ENCODE measurements around the gene MEX3D. TPM values are rescaled to one million over a fixed set of nuclear protein-coding genes. Genes with fewer than 3 reads are reported as not detected.

MEX3D gene
- total RNA-seq, 6 experiments from 2014 or later = 6.7 to 16.6 (median 10.3) TPM

DNA sequence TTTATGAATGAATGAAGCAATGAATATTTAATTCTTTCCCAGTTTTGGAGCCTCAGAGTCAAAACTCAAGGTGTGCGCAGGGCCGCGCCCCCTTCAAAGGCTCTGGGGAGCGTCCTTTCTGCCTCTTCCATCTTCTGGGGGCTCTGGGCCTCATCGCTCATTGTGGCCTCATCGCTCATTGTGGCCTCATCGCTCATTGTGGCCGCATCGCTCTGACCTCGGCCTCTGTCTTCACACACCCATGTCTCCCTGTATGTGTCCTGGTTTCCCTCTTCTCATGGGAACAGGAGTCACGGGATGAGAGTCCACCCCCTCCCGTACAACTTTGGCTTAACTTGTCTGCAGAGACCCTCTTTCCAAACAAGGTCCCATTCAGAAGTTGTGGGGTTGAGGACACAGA, 3.2 kb upstream of the MEX3D start:
- Histone ChIP-seq H3K27me3 (no peaks in the 10 kb centered on the region), H3K27ac (no peak overlapping the region), H3K9me3 (no peaks in the 10 kb centered on the region), H3K4me3 (no peak overlapping the region), H3K4me1 (peaks cover 0 to 3% (median 0%) of the 10 kb centered on the region in 4 donors), H3K36me3 (no peaks in the 10 kb centered on the region)
- 90% methylated on average over 12 of the region's 12 CpGs for WGBS (ENCODE audit: insufficient coverage, low coverage, low lambda C conversion rate, missing lambda C conversion rate)
- DNase-seq (no peak), ATAC-seq (no peak)
- TF ChIP-seq, protein P1, sequence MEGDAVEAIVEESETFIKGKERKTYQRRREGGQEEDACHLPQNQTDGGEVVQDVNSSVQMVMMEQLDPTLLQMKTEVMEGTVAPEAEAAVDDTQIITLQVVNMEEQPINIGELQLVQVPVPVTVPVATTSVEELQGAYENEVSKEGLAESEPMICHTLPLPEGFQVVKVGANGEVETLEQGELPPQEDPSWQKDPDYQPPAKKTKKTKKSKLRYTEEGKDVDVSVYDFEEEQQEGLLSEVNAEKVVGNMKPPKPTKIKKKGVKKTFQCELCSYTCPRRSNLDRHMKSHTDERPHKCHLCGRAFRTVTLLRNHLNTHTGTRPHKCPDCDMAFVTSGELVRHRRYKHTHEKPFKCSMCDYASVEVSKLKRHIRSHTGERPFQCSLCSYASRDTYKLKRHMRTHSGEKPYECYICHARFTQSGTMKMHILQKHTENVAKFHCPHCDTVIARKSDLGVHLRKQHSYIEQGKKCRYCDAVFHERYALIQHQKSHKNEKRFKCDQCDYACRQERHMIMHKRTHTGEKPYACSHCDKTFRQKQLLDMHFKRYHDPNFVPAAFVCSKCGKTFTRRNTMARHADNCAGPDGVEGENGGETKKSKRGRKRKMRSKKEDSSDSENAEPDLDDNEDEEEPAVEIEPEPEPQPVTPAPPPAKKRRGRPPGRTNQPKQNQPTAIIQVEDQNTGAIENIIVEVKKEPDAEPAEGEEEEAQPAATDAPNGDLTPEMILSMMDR (IDR thresholded peaks at IDR 0.05) = no peak
- no peak for TF ChIP-seq POLR2A (IDR thresholded peaks at IDR 0.05)
- intact Hi-C loops (cut with DNase I) = no loop called here

DNA sequence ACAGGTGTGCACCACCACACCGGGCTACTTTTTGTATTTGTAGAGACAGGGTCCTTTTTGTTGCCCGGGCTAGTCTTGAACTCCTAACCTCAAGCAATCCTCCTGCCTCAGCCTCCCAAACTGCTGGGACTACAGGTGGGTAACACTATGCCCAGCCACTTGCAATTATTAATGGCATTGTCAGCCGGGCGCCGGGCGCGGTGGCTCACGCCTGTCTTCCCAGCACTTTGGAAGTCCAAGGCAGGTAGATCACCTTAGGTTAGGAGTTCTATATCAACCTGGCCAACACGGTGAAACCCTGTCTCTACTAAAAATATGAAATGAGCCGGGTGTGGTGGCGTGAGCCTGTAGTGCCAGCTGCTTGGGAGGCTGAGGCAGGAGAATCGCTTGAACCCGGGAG, 2.7 kb upstream of the MEX3D start:
- Histone ChIP-seq H3K4me1 (peaks cover 0 to 3% (median 0%) of the 10 kb centered on the region in 4 donors), H3K9me3 (no peaks in the 10 kb centered on the region), H3K27me3 (no peaks in the 10 kb centered on the region), H3K4me3 (no peak overlapping the region), H3K27ac (no peak overlapping the region), H3K36me3 (no peaks in the 10 kb centered on the region)
- ATAC-seq = no peak
- TF ChIP-seq POLR2A (IDR thresholded peaks at IDR 0.05) = no peak
- TF ChIP-seq, protein P1 (IDR thresholded peaks at IDR 0.05) = no peak
- intact Hi-C loops (cut with DNase I) = no loop called here
- DNase-seq = no peak
- WGBS (ENCODE audit: insufficient coverage, low coverage, low lambda C conversion rate, missing lambda C conversion rate) = 90% methylated on average over 5 of the region's 13 CpGs

DNA sequence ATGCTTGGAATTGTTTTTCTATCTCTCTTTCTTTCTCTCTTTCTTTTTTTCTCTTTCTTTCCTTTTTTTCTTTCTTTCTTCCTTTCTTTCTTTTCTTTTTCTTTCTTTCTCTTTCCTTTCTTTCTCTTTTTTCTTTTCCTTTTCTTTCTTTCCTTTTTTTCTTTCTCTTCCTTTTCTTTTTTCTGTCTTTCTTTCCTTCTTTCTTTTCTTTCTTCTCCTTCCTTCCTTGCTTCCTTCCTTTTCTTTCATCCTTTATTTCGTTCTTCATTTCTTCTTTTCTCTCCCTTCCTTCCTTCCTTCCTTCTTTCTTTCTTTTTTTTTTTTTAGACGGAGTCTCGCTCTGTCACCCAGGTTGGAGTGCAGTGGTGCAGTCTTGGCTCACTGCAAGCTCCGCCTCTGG, 1.9 kb upstream of the MEX3D start:
- ATAC-seq = no peak
- DNase-seq = no peak

DNA sequence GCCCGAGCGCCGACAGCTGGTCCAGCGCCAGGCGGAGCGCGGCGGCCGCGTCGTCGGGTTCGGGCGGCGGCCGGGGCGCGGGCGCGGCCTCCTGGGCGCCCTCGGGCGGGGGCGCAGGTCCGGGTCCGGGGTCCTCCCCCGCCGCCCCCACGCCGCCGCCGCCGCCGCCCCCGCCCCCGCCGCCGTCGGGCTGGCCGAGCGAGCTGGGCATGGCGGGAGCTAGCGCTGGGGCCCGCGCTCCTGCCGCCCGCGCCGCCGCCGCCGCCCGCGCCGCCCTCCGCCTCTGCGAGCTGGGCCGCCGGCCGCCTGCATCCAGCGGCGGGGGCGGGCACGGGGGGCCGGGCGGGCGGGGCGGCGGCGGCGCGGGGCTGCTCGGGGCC, 287 bp downstream of the MEX3D start:
- WGBS (ENCODE audit: insufficient coverage, low coverage, low lambda C conversion rate, missing lambda C conversion rate) = no CpG with 5 or more reads among the region's 73 CpGs
- H3K9me3 ChIP-seq = no peaks in the 10 kb centered on the region
- peak overlapping the region in 1 of 3 donors; percentile 56 for H3K4me3 ChIP-seq
- H3K27ac ChIP-seq = no peak overlapping the region
- ATAC-seq (no peak), DNase-seq (no peak)
- intact Hi-C loops (cut with DNase I) = no loop called here
- H3K36me3 ChIP-seq = no peaks in the 10 kb centered on the region
- TF ChIP-seq, protein P1 (IDR thresholded peaks at IDR 0.05) = no peak
- no peak for TF ChIP-seq POLR2A (IDR thresholded peaks at IDR 0.05)
- H3K4me1 ChIP-seq = peaks cover 0 to 3% (median 0%) of the 10 kb centered on the region in 4 donors
- no peaks in the 10 kb centered on the region for H3K27me3 ChIP-seq

More for the DNA sequence above, 1.9 kb upstream of the MEX3D start:
- no peak overlapping the region for H3K4me3 ChIP-seq
- H3K9me3 ChIP-seq = no peaks in the 10 kb centered on the region
- 76% methylated on average over 4 of the region's 4 CpGs for WGBS (ENCODE audit: insufficient coverage, low coverage, low lambda C conversion rate, missing lambda C conversion rate)
- intact Hi-C loops (cut with DNase I) = no loop called here
- H3K27me3 ChIP-seq = no peaks in the 10 kb centered on the region
- H3K36me3 ChIP-seq = no peaks in the 10 kb centered on the region
- TF ChIP-seq, protein P1 (IDR thresholded peaks at IDR 0.05) = no peak
- TF ChIP-seq POLR2A (IDR thresholded peaks at IDR 0.05) = no peak
- H3K4me1 ChIP-seq = peaks cover 0 to 3% (median 0%) of the 10 kb centered on the region in 4 donors
- no peak overlapping the region for H3K27ac ChIP-seq

Measured in right lobe of liver (tissue), 6 donors.